HL-60 (cell line): ENCODE results near the gene CSF2RB.

Experiments
- CTCF ChIP-seq: IDR thresholded peaks from one replicate; pipeline ENCODE4 v1.5.1; 2011; ENCODE audit warnings: low read length, control low read depth, inconsistent platforms; ENCODE audit not compliant: insufficient read depth
- GABPA ChIP-seq: IDR thresholded peaks from 2 replicates; pipeline ENCODE4 v1.6.1; 2012; ENCODE audit warnings: low read depth

DNA sequence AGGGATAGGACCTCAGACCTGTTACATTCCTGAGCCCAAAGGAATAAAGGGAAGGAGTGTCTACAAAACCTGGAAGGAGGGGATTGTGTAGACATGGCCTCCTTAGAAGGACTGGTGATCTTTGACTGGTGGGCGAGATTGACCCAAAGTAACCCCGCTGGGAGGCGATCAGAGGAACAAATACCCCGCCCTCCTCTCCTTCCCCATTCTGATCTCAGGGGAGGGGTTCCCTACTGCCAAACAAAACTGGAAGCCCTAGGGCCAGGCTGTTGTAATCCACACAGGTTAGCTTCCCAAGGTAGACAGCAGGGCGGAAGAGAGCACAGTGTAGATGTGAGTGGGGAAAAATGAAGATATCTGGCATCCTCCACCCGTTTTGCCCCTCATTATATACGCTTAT lies 28.0 kb upstream of the CSF2RB start:
- TF ChIP-seq CTCF (no peak), GABPA (no peak)
